Stimulated activated naive CD4-positive, alpha-beta T cell (primary cell): ENCODE measurements around the gene NT5C2.
"Not testable (repeated sequence)": the region's sequence is repeated elsewhere in the genome, so short reads cannot be mapped to it uniquely, and the experiment has no call there.

Source experiments
- DNase-seq, 6 experiments: peaks; one replicate each; lab custom pipeline; 2025; lab: John Stamatoyannopoulos, UW

Gene NT5C2

GRCh38 chr10:103157246-103157645, 35.8 kb downstream of the NT5C2 start:
- DNase-seq = no peak

- DNase-seq = no peak
Measured at GRCh38 chr10:103155471-103156085, 37.5 kb downstream of the NT5C2 start.

- DNase-seq = no peak
Measured at GRCh38 chr10:103154521-103155299, 38.4 kb downstream of the NT5C2 start.

GRCh38 chr10:103153302-103154197, 39.5 kb downstream of the NT5C2 start:
- no peak for DNase-seq

GRCh38 chr10:103149991-103150622, 43.0 kb downstream of the NT5C2 start:
- DNase-seq = no peak

GRCh38 chr10:103147645-103148044, 45.4 kb downstream of the NT5C2 start:
- no peak for DNase-seq

- DNase-seq = no peak
Measured at GRCh38 chr10:103145860-103146466, 47.1 kb downstream of the NT5C2 start.

GRCh38 chr10:103145046-103145445, 48.0 kb downstream of the NT5C2 start:
- no peak for DNase-seq

GRCh38 chr10:103144041-103144440, 49.0 kb downstream of the NT5C2 start:
- no peak for DNase-seq

GRCh38 chr10:103143641-103144040, 49.4 kb downstream of the NT5C2 start:
- not testable (repeated sequence) for DNase-seq

- DNase-seq = no peak
Measured at GRCh38 chr10:103141950-103142349, 51.1 kb downstream of the NT5C2 start.

GRCh38 chr10:103140469-103140868, 52.6 kb downstream of the NT5C2 start:
- no peak for DNase-seq

- no peak for DNase-seq
Measured at GRCh38 chr10:103139803-103140202, 53.3 kb downstream of the NT5C2 start.

GRCh38 chr10:103135168-103135567, 57.9 kb downstream of the NT5C2 start:
- not testable (repeated sequence) for DNase-seq

GRCh38 chr10:103130910-103131309, 62.2 kb downstream of the NT5C2 start:
- DNase-seq = no peak

GRCh38 chr10:103130180-103130579, 62.9 kb downstream of the NT5C2 start:
- DNase-seq = not testable (repeated sequence)

- no peak for DNase-seq
Measured at GRCh38 chr10:103127241-103127640, 65.8 kb downstream of the NT5C2 start.

- DNase-seq = no peak
Measured at GRCh38 chr10:103125323-103126267, 67.5 kb downstream of the NT5C2 start.

GRCh38 chr10:103124420-103125096, 68.5 kb downstream of the NT5C2 start:
- DNase-seq = no peak
